ENCODE data around the gene GATB. TPM values are rescaled to one million over a fixed set of nuclear protein-coding genes. Genes with fewer than 3 reads are reported as not detected.

The GATB gene
- total RNA-seq, 1 experiment from 2014 or later: 21.2 TPM

DNA sequence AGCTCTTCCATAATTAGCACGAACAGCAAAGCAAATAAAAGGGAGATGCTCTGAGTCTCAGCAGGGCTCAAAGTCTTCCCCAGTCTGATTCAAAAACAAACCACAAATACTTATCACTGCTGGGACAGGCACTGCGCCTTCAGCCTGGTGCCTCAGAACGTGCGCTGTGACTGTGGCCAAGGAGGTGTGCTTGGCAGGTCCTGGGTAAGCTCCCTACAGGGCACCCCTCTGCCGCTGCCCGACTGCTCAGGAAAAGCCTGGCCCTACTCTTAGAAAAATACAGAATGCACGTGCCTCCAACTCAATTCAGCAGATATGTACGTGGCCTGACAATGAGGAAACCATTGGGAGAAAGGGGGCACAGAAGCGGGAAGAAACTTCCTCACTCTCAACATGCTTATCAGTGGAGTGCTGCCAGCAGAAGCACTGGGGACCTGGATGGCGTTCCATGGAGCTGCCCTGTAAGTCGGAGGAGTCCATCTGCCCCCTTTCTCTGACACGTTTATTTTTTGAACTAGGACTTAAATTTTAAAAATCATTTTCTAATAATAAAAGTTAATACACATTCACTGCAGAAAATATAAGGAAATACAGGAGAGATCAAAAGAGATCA, 86.8 kb downstream of the GATB start:
- H3T11ph ChIP-seq (ENCODE audit: low read length): no peak overlapping the region
- no peak for DNase-seq
- Mint-ChIP-seq H3K9me3 (no peaks in the 10 kb centered on the region), H3K27ac (peak overlapping the region in 2 of 3 experiments; percentile 12 to 89; a peak in 3 of 7 replicates), H3K4me3 (no peak overlapping the region), H3K4me1 (peaks cover 24 to 28% of the 10 kb centered on the region in 2 experiments), H3K27me3 (ENCODE audit: low read depth) (no peaks in the 10 kb centered on the region), H3K36me3 (ENCODE audit: insufficient read depth in 1 of 3, low read depth in 3 of 3) (no peaks in the 10 kb centered on the region; a peak in 3 of 7 replicates)
- no peak overlapping the region for H3K23ac ChIP-seq (ENCODE audit: insufficient read length, low read depth, low read length)
- H3K14ac ChIP-seq (ENCODE audit: insufficient read depth, low read length): no peak overlapping the region
- no peak overlapping the region for H2AFZ ChIP-seq (ENCODE audit: low read length)
- H4K20me1 ChIP-seq (ENCODE audit: control insufficient read depth, insufficient read depth, insufficient read length): no peaks in the 10 kb centered on the region
- no peaks in the 10 kb centered on the region for H3K79me1 ChIP-seq (ENCODE audit: insufficient read depth, low read depth, low read length, poor library complexity, severe bottlenecking)
- no peak overlapping the region for H2BK12ac ChIP-seq (ENCODE audit: insufficient read length, low read depth, low read length)
- no peak overlapping the region for H3K4ac ChIP-seq (ENCODE audit: low read depth, low read length)
- no peak overlapping the region for H2BK5ac ChIP-seq (ENCODE audit: insufficient read length, low read length)
- H2BK20ac ChIP-seq (ENCODE audit: low read depth, low read length, poor library complexity, severe bottlenecking): no peak overlapping the region
- no peak overlapping the region for H3K27ac ChIP-seq (ENCODE audit: insufficient read length, low read depth, low read length)
- H3K9me3 ChIP-seq (ENCODE audit: control insufficient read depth, low read depth, low read length): no peaks in the 10 kb centered on the region
- no peaks in the 10 kb centered on the region for H3K23me2 ChIP-seq (ENCODE audit: insufficient read length, low read depth, low read length, poor library complexity, severe bottlenecking)
- TF ChIP-seq, protein P1, sequence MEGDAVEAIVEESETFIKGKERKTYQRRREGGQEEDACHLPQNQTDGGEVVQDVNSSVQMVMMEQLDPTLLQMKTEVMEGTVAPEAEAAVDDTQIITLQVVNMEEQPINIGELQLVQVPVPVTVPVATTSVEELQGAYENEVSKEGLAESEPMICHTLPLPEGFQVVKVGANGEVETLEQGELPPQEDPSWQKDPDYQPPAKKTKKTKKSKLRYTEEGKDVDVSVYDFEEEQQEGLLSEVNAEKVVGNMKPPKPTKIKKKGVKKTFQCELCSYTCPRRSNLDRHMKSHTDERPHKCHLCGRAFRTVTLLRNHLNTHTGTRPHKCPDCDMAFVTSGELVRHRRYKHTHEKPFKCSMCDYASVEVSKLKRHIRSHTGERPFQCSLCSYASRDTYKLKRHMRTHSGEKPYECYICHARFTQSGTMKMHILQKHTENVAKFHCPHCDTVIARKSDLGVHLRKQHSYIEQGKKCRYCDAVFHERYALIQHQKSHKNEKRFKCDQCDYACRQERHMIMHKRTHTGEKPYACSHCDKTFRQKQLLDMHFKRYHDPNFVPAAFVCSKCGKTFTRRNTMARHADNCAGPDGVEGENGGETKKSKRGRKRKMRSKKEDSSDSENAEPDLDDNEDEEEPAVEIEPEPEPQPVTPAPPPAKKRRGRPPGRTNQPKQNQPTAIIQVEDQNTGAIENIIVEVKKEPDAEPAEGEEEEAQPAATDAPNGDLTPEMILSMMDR (conservative IDR thresholded peaks at IDR 0.05): no peak
- no peak overlapping the region for H2BK15ac ChIP-seq (ENCODE audit: low read depth, low read length)
- no peaks in the 10 kb centered on the region for H3K79me2 ChIP-seq (ENCODE audit: insufficient read depth, low read length)
- no peaks in the 10 kb centered on the region for H3K4me1 ChIP-seq (ENCODE audit: insufficient read depth, low read length)
- H3K9ac ChIP-seq (ENCODE audit: extremely low read depth, insufficient read length, low read length): no peak overlapping the region
- no peak overlapping the region for H4K91ac ChIP-seq (ENCODE audit: insufficient read length, low read depth, low read length)
- H2AK5ac ChIP-seq (ENCODE audit: insufficient read length, low read length): no peak overlapping the region
- H2BK120ac ChIP-seq (ENCODE audit: low read depth, low read length, poor library complexity, severe bottlenecking): no peak overlapping the region
- WGBS (ENCODE audit: extremely low coverage, insufficient read length, low lambda C conversion rate): no CpG with 5 or more reads among the region's 12 CpGs
- H3K27me3 ChIP-seq (ENCODE audit: insufficient read depth, low read length): no peaks in the 10 kb centered on the region
- no peak overlapping the region for H3K4me2 ChIP-seq (ENCODE audit: insufficient read depth, insufficient read length, low read length)
- no peak overlapping the region for H4K5ac ChIP-seq (ENCODE audit: insufficient read length, low read depth, low read length)
- no peak overlapping the region for H3K56ac ChIP-seq (ENCODE audit: insufficient read length, low read depth, low read length)
- no peak overlapping the region for H3K18ac ChIP-seq (ENCODE audit: insufficient read length, low read depth, low read length)
- no peak overlapping the region for H4K8ac ChIP-seq (replicated peaks; ENCODE audit: insufficient read length, low read depth, low read length)

Measured in H9 (cell line).